MM.1S (cell line): ENCODE results near the gene BCL2.
A peak's percentile ranks its signal among the peaks of the same experiment; 100 is the strongest.

Source experiments
- DNase-seq: peaks from one replicate; pipeline ENCODE4 v3.0.0-alpha.2; 2015
- H2AFZ ChIP-seq: fragments of 300-600 bp; sonication (generic); 2 replicates; pipeline ENCODE4 v1.6.0; 2016; ENCODE audit warnings: antibody characterized with exemption, low read length
- H3F3A ChIP-seq: fragments of 300-600 bp; sonication (generic); 2 replicates; pipeline ENCODE4 v1.6.1; 2016; ENCODE audit warnings: mild to moderate bottlenecking, antibody characterized with exemption, low read length, moderate library complexity, mixed read lengths; ENCODE audit not compliant: insufficient read depth
- H3K27ac ChIP-seq: fragments of 300-600 bp; sonication (generic); 2 replicates; pipeline ENCODE4 v1.5.1; 2016; ENCODE audit warnings: mild to moderate bottlenecking, low read length
- H3K27me3 ChIP-seq: fragments of 300-600 bp; sonication (generic); replicated peaks from 2 replicates; pipeline ENCODE4 v1.6.0; 2016; ENCODE audit warnings: low read length; ENCODE audit not compliant: insufficient read depth
- H3K36me3 ChIP-seq: fragments of 300-600 bp; sonication (generic); replicated peaks from 2 replicates; pipeline ENCODE4 v1.6.1; 2016; ENCODE audit warnings: mild to moderate bottlenecking, low read length, mixed read lengths; ENCODE audit not compliant: insufficient read depth
- H3K4me1 ChIP-seq: fragments of 300-600 bp; sonication (generic); 2 replicates; pipeline ENCODE4 v1.6.1; 2016; ENCODE audit warnings: low read length, mixed read lengths
- H3K4me2 ChIP-seq: fragments of 300-600 bp; sonication (generic); 2 replicates; pipeline ENCODE4 v1.6.0; 2016; ENCODE audit warnings: low read depth, low read length
- H3K4me3 ChIP-seq: fragments of 300-600 bp; sonication (generic); 2 replicates; pipeline ENCODE4 v1.5.1; 2016; ENCODE audit warnings: low read length, mixed read lengths
- H3K79me2 ChIP-seq: fragments of 300-600 bp; sonication (generic); 2 replicates; pipeline ENCODE4 v1.6.1; 2016; ENCODE audit warnings: mixed run types, low read length, mixed read lengths
- H3K9ac ChIP-seq: fragments of 300-600 bp; sonication (generic); 2 replicates; pipeline ENCODE4 v1.6.1; 2016; ENCODE audit warnings: low read length, mixed read lengths
- H3K9me2 ChIP-seq: fragments of 300-600 bp; sonication (generic); replicated peaks from 2 replicates; pipeline ENCODE4 v1.6.1; 2016; ENCODE audit warnings: mild to moderate bottlenecking, low read length, mixed read lengths; ENCODE audit not compliant: insufficient read depth
- H3K9me3 ChIP-seq: fragments of 300-600 bp; sonication (generic); replicated peaks from 2 replicates; pipeline ENCODE4 v1.6.1; 2016; ENCODE audit warnings: mild to moderate bottlenecking, low read length, mixed read lengths; ENCODE audit not compliant: insufficient read depth
- H4K20me1 ChIP-seq: fragments of 300-600 bp; sonication (generic); 2 replicates; pipeline ENCODE4 v1.6.1; 2016; ENCODE audit warnings: mild to moderate bottlenecking, low read length, moderate library complexity, mixed read lengths; ENCODE audit not compliant: insufficient read depth
- CTCF ChIP-seq: fragments of 300-600 bp; sonication (generic); IDR thresholded peaks from 2 replicates; pipeline ENCODE4 v1.5.1; 2016; ENCODE audit warnings: antibody characterized with exemption, low read length, mixed read lengths
- EZH2 ChIP-seq: fragments of 300-600 bp; sonication (generic); optimal IDR thresholded peaks from 2 replicates; pipeline ENCODE3; 2017; ENCODE audit warnings: low read depth, mild to moderate bottlenecking, antibody characterized with exemption, low read length, mixed read lengths
- EZH2phosphoT487 ChIP-seq: fragments of 300-600 bp; sonication (generic); IDR thresholded peaks from 2 replicates; pipeline ENCODE4 v1.6.1; 2018; ENCODE audit warnings: antibody characterized with exemption, low read length

BCL2 gene

DNA sequence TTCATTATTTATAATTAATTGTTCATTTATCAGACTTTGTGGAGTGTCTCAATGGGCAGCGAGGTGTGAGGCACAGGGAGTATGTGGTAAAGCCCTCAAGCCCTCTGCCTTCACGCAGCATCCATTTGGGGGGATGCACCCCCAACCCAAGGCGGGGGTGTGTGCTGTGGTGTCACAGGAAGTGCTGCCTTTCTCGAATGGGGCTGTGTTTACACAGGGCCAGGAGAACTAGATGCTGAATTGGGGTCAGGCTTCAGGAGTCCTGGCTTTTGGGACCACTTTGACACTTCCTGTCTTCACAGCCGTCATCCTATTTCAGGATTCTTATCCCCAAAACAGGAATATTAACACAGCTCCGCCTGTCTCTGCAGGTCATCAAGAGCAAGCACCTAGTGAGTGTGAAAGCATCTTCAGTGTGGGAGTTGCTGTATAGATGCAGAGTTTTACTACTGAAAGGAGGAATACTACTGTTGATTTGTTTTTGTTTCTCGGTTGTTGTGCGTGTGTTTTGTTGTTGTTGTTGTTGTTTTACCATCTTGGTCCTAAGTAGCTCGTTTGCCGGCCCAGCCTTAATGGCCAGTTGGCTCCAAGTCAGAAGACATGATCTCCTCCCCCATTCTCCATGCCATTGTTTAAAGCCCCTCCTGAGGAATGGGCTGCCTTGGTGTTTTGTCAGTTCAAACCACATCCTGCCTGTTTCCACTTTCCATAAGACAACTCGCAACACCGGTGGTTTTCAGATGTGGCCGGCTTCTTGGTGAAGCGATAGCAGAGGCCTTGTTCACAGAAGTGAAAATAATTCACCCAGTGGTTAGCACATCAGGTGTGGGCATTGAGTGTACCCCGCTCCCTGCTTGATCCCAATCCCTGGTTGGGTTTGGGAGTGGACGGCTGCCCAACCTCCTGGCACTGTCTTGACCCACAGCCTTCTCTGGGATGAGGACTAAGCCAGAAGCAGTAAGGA lies 221.3 kb downstream of the BCL2 start:
- TF ChIP-seq EZH2 (no peak), CTCF (no peak), EZH2phosphoT487 (no peak)
- peak; percentile 83 for DNase-seq
- no peak overlapping the region; the same call in 1 of the 2 replicates for H3K9ac ChIP-seq

GRCh38 chr18:63097178-63097577 lies 222.4 kb downstream of the BCL2 start:
- no peaks in the 10 kb centered on the region for H4K20me1 ChIP-seq
- no peak for DNase-seq
- peaks cover 25% of the 10 kb centered on the region for H3K4me1 ChIP-seq
- no peak for TF ChIP-seq EZH2phosphoT487
- TF ChIP-seq CTCF, result no peak
- TF ChIP-seq EZH2, result no peak
- no peak overlapping the region for H3K4me3 ChIP-seq
- H3K9me3 ChIP-seq, result no peaks in the 10 kb centered on the region
- H3K9ac ChIP-seq, result no peak overlapping the region
- H3F3A ChIP-seq, result peaks cover 13% of the 10 kb centered on the region
- H3K27ac ChIP-seq, result no peak overlapping the region
- no peak overlapping the region for H3K4me2 ChIP-seq
- no peak overlapping the region for H2AFZ ChIP-seq
- no peaks in the 10 kb centered on the region for H3K9me2 ChIP-seq
- H3K79me2 ChIP-seq, result no peaks in the 10 kb centered on the region
- H3K27me3 ChIP-seq, result no peaks in the 10 kb centered on the region
- no peaks in the 10 kb centered on the region for H3K36me3 ChIP-seq

More for the DNA sequence above, 221.3 kb downstream of the BCL2 start:
- Histone ChIP-seq H3K9me3 (no peaks in the 10 kb centered on the region), H3F3A (peaks cover 13% of the 10 kb centered on the region), H4K20me1 (no peaks in the 10 kb centered on the region), H3K9me2 (no peaks in the 10 kb centered on the region), H3K79me2 (no peaks in the 10 kb centered on the region), H3K4me3 (peak overlapping the region; percentile 29; the same call in 1 of the 2 replicates), H3K4me2 (peak overlapping the region; percentile 82), H3K27me3 (no peaks in the 10 kb centered on the region), H3K27ac (peak overlapping the region; percentile 55; the same call in 1 of the 2 replicates), H2AFZ (peak overlapping the region; percentile 61), H3K36me3 (no peaks in the 10 kb centered on the region), H3K4me1 (peaks cover 25% of the 10 kb centered on the region)

DNA sequence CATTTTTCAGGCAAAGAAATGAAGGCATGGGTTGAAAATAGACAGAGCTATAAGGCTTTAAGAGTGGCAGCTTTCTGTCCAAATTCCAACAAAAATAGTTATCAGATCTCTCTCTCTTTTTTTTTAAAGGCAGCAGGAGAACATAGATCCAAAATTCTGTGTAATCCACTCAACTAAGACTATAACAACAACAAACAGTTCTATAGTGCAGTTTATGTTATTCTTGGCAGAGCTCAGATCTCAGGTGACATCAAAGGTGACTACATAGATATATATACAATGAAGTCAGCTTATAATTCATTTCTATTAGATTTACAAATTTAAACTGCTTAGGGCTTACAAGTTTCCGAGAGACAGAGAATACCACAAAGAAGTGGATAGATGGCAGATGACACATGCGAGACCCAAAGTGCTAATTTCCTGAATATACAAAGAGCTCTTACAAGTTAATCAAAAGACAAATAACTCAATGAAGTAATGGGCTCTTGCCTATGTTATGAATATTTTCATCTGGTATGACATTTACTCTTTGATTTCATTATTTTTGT lies 223.2 kb downstream of the BCL2 start:
- H4K20me1 ChIP-seq, result no peaks in the 10 kb centered on the region
- H3K9me2 ChIP-seq, result no peaks in the 10 kb centered on the region
- peaks cover 13% of the 10 kb centered on the region for H3F3A ChIP-seq
- no peak for DNase-seq
- peaks cover 25% of the 10 kb centered on the region for H3K4me1 ChIP-seq
- H3K27ac ChIP-seq, result no peak overlapping the region
- H3K4me2 ChIP-seq, result no peak overlapping the region
- no peaks in the 10 kb centered on the region for H3K79me2 ChIP-seq
- H3K9me3 ChIP-seq, result no peaks in the 10 kb centered on the region
- H2AFZ ChIP-seq, result no peak overlapping the region
- H3K9ac ChIP-seq, result no peak overlapping the region
- no peaks in the 10 kb centered on the region for H3K27me3 ChIP-seq
- no peaks in the 10 kb centered on the region for H3K36me3 ChIP-seq
- H3K4me3 ChIP-seq, result no peak overlapping the region
- TF ChIP-seq EZH2phosphoT487, result no peak
- TF ChIP-seq CTCF, result no peak
- TF ChIP-seq EZH2, result no peak
